Body of pancreas (tissue), 4 donors: ENCODE measurements around the gene CORO7. TPM values are rescaled to one million over a fixed set of nuclear protein-coding genes. Genes with fewer than 3 reads are reported as not detected.

Experiments used
- ATAC-seq: fragments of 150-250 bp; one replicate; pipeline ENCODE4 v1.9.1; 2016
- DNase-seq, 4 donors: peaks; one replicate each; pipeline ENCODE4 v3.0.0-alpha.2; 2019
- H3K27ac ChIP-seq, 4 donors: fragments of 200-600 bp; sonication (generic); 1 replicate in 3 of 4; 2 replicates in 1 of 4; pipeline versions ENCODE4 v1.5.1 to v1.6.1; 2016 to 2019; ENCODE audit warnings: mild to moderate bottlenecking in 1 of 4, mixed read lengths in 1 of 4, moderate library complexity in 1 of 4
- H3K27me3 ChIP-seq, 2 donors: fragments of 200-600 bp; sonication (generic); one replicate each; pipeline ENCODE4 v1.6.0; 2016; ENCODE audit warnings: mild to moderate bottlenecking in 1 of 2
- H3K36me3 ChIP-seq, 2 donors: fragments of 200-600 bp; sonication (generic); replicated peaks in 1 of 2; 2 replicates each; pipeline ENCODE4 v1.5.1; 2016; ENCODE audit warnings: low read depth in 2 of 2; ENCODE audit not compliant: insufficient read depth in 1 of 2
- H3K4me1 ChIP-seq: fragments of 200-600 bp; sonication (generic); one replicate; pipeline ENCODE4 v1.6.0; 2016
- H3K4me3 ChIP-seq, 2 donors: fragments of 200-600 bp; sonication (generic); 1 replicate in 1 of 2; 2 replicates in 1 of 2; pipeline ENCODE4 v1.5.1; 2016 to 2019
- H3K9me3 ChIP-seq, 3 donors: fragments of 200-600 bp; sonication (generic); 1 replicate in 2 of 3; 2 replicates in 1 of 3; pipeline ENCODE4 v1.5.1; 2016
- CTCF ChIP-seq, 7 experiments: fragments of 450-650 bp in 4 of 7; fragments of 200-600 bp in 3 of 7; sonication (generic) in 3 of 7; IDR thresholded peaks; one replicate each; pipeline ENCODE4 v1.5.1; 2016 to 2019; ENCODE audit warnings: antibody characterized with exemption in 7 of 7
- POLR2A ChIP-seq, 3 donors: fragments of 450-650 bp; IDR thresholded peaks; one replicate each; pipeline ENCODE4 v1.6.1; 2016; ENCODE audit warnings: antibody characterized with exemption in 3 of 3, mild to moderate bottlenecking in 2 of 3
- WGBS, 2 donors: methylation state at CpG; one replicate each; pipeline ENCODE4 v1.1.5; 2017; 5-methylcytosine and 5-hydroxymethylcytosine counted together
- intact Hi-C: fragments of 100-400 bp; cut with DNase I; formaldehyde crosslinking; loops from one replicate; pipeline ENCODE4 v1.15.1; 2023
- total RNA-seq, 2 donors: library from RNA; depleted of rRNA; stranded (reverse); fragments of >200 nt; gene quantifications; one replicate each; pipeline ENCODE4 v1.1.0, GENCODE V29; 2016

CORO7 gene
- total RNA-seq, 2 donors from 2014 or later: 13.2 to 48.8 TPM

DNA sequence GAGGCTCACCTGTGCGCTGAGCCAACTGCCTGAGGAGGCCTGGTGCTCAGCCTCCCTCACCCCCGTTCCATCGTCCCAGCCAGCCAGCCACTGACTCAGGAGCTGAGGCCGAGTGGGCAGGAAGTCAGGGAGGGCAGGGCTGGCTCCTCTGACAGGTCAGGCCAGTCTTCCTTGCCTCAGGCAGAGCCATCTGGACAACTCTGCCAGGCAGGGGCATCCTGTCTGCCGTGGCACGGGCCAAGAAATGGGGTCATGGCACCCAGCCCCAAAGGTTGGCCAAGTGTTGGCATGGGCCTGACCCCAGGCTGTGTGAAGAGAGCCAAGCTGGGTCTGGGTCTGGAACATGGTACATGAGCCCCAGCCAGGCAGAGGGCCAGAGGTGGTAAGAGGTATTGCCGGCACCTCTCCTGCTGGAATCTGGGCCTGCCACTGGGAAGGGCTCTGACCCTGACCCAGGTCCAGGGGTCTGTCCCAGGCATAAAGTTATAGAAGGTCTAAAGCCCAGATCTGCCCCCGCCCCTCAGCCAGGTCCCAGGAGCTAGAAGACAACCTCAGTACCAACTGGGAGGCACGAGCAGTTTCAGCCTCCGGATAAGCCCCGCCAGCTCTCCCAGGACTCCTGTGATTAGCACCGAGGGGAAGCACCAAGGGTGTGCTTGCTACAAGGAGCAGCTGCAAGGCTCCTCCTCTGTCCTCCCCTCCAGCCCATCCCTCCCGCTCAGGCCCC, 47.2 kb downstream of the CORO7 start:
- 85 to 88% methylated on average over 3 to 13 of the region's 13 CpGs for WGBS, 2 donors
- ATAC-seq: no peak
- intact Hi-C loops: no loop called here

DNA sequence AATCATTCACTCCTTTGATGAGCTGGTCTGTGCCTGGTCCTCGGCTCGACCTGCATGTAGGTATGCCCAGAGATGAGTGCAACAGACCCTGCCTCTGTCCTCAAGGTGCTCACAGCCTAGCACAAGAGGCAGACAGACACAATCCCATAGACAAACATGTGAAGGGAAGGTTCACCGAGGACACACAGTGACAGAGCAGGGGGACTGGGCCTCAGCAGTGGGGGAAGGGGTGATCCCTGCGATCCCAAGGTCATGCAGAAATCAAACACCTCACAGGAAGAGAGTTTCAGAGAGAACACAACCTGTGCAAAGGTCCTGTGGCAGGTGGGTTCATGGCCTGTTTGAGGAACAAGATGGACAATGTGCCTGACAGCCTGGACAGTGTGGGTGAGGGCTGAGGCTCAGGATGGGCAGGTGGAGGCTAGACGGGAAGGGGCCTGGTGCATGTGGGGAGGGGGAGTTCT, 49.0 kb downstream of the CORO7 start:
- intact Hi-C loops: no loop called here
- Histone ChIP-seq H3K36me3 (no peaks in the 10 kb centered on the region), H3K4me1 (peaks cover 11% of the 10 kb centered on the region), H3K9me3 (no peaks in the 10 kb centered on the region), H3K27ac (no peak overlapping the region), H3K4me3 (no peak overlapping the region), H3K27me3 (no peaks in the 10 kb centered on the region)
- ATAC-seq (no peak), DNase-seq (no peak)
- 88 to 92% methylated on average over 3 to 5 of the region's 5 CpGs for WGBS, 2 donors
- TF ChIP-seq POLR2A (IDR thresholded peaks at IDR 0.05) (no peak), CTCF (IDR thresholded peaks at IDR 0.05) (no peak)

More for the DNA sequence above, 47.2 kb downstream of the CORO7 start:
- Histone ChIP-seq H3K9me3 (no peaks in the 10 kb centered on the region), H3K4me3 (no peak overlapping the region), H3K4me1 (peaks cover 29% of the 10 kb centered on the region), H3K27ac (no peak overlapping the region), H3K27me3 (no peaks in the 10 kb centered on the region), H3K36me3 (no peaks in the 10 kb centered on the region)
- no peak for TF ChIP-seq POLR2A (IDR thresholded peaks at IDR 0.05)
- TF ChIP-seq CTCF (IDR thresholded peaks at IDR 0.05): no peak
- no peak for DNase-seq

DNA sequence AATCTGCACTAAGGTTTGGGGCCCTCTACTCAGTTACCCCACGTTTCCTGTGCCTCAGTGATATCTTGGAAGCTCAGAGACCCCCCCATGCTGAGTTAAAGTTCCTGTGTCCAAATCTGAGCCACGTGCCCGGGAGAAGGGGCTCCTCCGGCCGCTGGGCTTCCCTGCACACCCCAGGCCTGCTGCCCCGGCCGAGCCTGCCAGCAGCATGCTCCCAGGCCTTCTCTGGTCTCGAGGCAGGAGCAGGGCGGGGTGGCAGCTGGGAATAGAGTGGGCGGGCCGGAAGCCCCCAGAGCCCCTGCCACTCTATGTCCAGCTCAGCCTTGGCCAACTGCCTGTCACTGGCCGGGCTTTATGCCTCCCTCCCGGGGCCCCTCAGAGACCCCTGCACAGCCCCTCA, 50.4 kb downstream of the CORO7 start:
- H3K27ac ChIP-seq: no peak overlapping the region
- ATAC-seq: no peak
- intact Hi-C loops: no loop called here
- TF ChIP-seq CTCF (IDR thresholded peaks at IDR 0.05): no peak
- no peak for TF ChIP-seq POLR2A (IDR thresholded peaks at IDR 0.05)
- peaks cover 0 to 2% of the 10 kb centered on the region in 2 donors for H3K36me3 ChIP-seq
- H3K9me3 ChIP-seq: no peaks in the 10 kb centered on the region
- H3K27me3 ChIP-seq: no peaks in the 10 kb centered on the region
- WGBS, 2 donors: 88 to 92% methylated on average over 2 to 13 of the region's 13 CpGs
- no peak for DNase-seq
- peaks cover 1% of the 10 kb centered on the region for H3K4me1 ChIP-seq
- no peak overlapping the region for H3K4me3 ChIP-seq

- no peak for ATAC-seq
- Histone ChIP-seq H3K4me3 (no peak overlapping the region), H3K27me3 (no peaks in the 10 kb centered on the region), H3K27ac (no peak overlapping the region), H3K4me1 (no peaks in the 10 kb centered on the region), H3K36me3 (peaks cover 0 to 2% of the 10 kb centered on the region in 2 donors), H3K9me3 (no peaks in the 10 kb centered on the region)
- 86 to 96% methylated on average over 2 to 12 of the region's 12 CpGs for WGBS, 2 donors
- no peak for DNase-seq
- intact Hi-C loops: no loop called here
- TF ChIP-seq POLR2A (IDR thresholded peaks at IDR 0.05) (no peak), CTCF (IDR thresholded peaks at IDR 0.05) (no peak)
Observed at GRCh38 chr16:4365615-4366014, 50.8 kb downstream of the CORO7 start.

GRCh38 chr16:4365014-4365406, 51.4 kb downstream of the CORO7 start:
- Histone ChIP-seq H3K36me3 (peaks cover 0 to 2% of the 10 kb centered on the region in 2 donors), H3K27ac (no peak overlapping the region)
- TF ChIP-seq CTCF (IDR thresholded peaks at IDR 0.05) (no peak), POLR2A (IDR thresholded peaks at IDR 0.05) (no peak)

More at GRCh38 chr16:4365014-4365406, 51.4 kb downstream of the CORO7 start:
- no peaks in the 10 kb centered on the region for H3K27me3 ChIP-seq
- no peaks in the 10 kb centered on the region for H3K4me1 ChIP-seq
- H3K9me3 ChIP-seq: no peaks in the 10 kb centered on the region
- intact Hi-C loops: no loop called here
- no peak for DNase-seq
- no peak overlapping the region for H3K4me3 ChIP-seq
- WGBS, 2 donors: 93 to 100% methylated on average over 4 to 10 of the region's 10 CpGs
- no peak for ATAC-seq
